ENCODE measurements around the gene RUNX2.

DNA sequence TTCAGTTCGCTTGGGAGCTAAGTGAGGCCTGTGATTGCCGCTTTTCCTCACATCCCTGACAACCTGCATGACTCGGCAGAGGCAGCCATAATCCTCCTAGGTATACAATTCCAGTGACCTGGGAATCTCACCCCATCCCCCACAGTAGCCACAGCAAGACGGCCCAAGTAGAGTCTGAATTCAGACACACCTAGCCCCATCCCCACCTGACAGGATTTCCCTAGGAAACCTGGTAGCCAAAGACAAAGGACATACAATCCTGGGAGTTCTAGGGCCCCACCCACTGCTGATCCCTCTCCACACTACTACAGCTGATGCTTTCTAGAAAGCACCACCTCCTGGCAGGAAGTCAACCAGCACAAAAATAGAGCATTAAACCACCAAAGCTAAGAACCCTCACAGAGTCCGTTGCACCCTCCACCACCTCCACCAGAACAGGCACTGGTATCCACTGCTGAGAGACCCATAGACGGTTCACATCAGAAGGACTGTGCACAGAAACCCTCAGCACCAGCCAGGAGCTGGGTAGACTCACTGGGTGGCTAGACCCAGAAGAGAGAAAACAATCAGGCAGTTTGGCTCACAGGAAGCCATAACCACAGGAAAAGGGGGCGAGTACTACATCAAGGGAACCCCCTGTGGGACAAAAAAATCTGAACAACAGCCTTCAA, 17.9 kb upstream of the RUNX2 start:
- TF ChIP-seq POLR2A (IDR thresholded peaks at IDR 0.05), result no peak
- TF ChIP-seq, protein P1, sequence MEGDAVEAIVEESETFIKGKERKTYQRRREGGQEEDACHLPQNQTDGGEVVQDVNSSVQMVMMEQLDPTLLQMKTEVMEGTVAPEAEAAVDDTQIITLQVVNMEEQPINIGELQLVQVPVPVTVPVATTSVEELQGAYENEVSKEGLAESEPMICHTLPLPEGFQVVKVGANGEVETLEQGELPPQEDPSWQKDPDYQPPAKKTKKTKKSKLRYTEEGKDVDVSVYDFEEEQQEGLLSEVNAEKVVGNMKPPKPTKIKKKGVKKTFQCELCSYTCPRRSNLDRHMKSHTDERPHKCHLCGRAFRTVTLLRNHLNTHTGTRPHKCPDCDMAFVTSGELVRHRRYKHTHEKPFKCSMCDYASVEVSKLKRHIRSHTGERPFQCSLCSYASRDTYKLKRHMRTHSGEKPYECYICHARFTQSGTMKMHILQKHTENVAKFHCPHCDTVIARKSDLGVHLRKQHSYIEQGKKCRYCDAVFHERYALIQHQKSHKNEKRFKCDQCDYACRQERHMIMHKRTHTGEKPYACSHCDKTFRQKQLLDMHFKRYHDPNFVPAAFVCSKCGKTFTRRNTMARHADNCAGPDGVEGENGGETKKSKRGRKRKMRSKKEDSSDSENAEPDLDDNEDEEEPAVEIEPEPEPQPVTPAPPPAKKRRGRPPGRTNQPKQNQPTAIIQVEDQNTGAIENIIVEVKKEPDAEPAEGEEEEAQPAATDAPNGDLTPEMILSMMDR (IDR thresholded peaks at IDR 0.05 in 4 of 5, conservative IDR thresholded peaks at IDR 0.05 in 1 of 5), result no peak

All from gastrocnemius medialis (tissue), 4 donors.